HFFc6 (cell line): ENCODE measurements around the gene RSPH4A. TPM values are rescaled to one million over a fixed set of nuclear protein-coding genes. Genes with fewer than 3 reads are reported as not detected.

Source experiments
- DNase-seq: peaks from one replicate; pipeline ENCODE4 v3.0.0-alpha.2; 2018
- H3K27ac Mint-ChIP-seq: 2 replicates; pipeline ENCODE4 v1.8.0; 2020; ENCODE audit warnings: mild to moderate bottlenecking, mixed read lengths
- H3K27me3 Mint-ChIP-seq: 2 replicates; pipeline ENCODE4 v1.8.0; 2021; ENCODE audit warnings: mild to moderate bottlenecking, moderate library complexity, mixed read lengths; ENCODE audit not compliant: insufficient read depth
- H3K36me3 Mint-ChIP-seq: 2 replicates; pipeline ENCODE4 v1.8.0; 2021; ENCODE audit warnings: low read depth, mixed read lengths
- H3K4me1 Mint-ChIP-seq: 2 replicates; pipeline ENCODE4 v1.8.0; 2020; ENCODE audit warnings: low read depth, mixed read lengths
- H3K4me3 Mint-ChIP-seq: 2 replicates; pipeline ENCODE4 v1.8.0; 2020; ENCODE audit warnings: mild to moderate bottlenecking, moderate library complexity, mixed read lengths
- H3K9me3 Mint-ChIP-seq: 2 replicates; pipeline ENCODE4 v1.8.0; 2020; ENCODE audit warnings: mild to moderate bottlenecking, mixed read lengths
- total RNA-seq, 6 experiments: library from RNA; stranded (reverse); fragmentation: NEBNext Ultra II Directional; extraction: Animal tissue kit (Norgen Biotek cat#: 25700); gene quantifications; 2 replicates in 1 of 6; 3 replicates in 5 of 6; pipeline ENCODE4 v1.2.3, GENCODE V29; 2021
- TF ChIP-seq, protein P1 (sequence below): fragments of 200-600 bp; sonication (generic); IDR thresholded peaks from 2 replicates; pipeline ENCODE4 v1.5.0; 2021; ENCODE audit warnings: antibody characterized with exemption, mild to moderate bottlenecking

Gene RSPH4A
- total RNA-seq, 6 experiments from 2014 or later, result 0.07 to 0.37 (median 0.15) TPM

GRCh38 chr6:116682334-116682712, 66.0 kb downstream of the RSPH4A start:
- Mint-ChIP-seq H3K36me3 (peaks cover 22% of the 10 kb centered on the region), H3K9me3 (no peaks in the 10 kb centered on the region), H3K27me3 (no peaks in the 10 kb centered on the region), H3K4me1 (peaks cover 49% of the 10 kb centered on the region), H3K27ac (peak overlapping the region; percentile 46), H3K4me3 (peak overlapping the region; percentile 93)
- TF ChIP-seq, protein P1, sequence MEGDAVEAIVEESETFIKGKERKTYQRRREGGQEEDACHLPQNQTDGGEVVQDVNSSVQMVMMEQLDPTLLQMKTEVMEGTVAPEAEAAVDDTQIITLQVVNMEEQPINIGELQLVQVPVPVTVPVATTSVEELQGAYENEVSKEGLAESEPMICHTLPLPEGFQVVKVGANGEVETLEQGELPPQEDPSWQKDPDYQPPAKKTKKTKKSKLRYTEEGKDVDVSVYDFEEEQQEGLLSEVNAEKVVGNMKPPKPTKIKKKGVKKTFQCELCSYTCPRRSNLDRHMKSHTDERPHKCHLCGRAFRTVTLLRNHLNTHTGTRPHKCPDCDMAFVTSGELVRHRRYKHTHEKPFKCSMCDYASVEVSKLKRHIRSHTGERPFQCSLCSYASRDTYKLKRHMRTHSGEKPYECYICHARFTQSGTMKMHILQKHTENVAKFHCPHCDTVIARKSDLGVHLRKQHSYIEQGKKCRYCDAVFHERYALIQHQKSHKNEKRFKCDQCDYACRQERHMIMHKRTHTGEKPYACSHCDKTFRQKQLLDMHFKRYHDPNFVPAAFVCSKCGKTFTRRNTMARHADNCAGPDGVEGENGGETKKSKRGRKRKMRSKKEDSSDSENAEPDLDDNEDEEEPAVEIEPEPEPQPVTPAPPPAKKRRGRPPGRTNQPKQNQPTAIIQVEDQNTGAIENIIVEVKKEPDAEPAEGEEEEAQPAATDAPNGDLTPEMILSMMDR, result no peak
- no peak for DNase-seq

Other genes starting within 250 kb of the RSPH4A start
- gene DSE, start 245.5 kb upstream of the RSPH4A start, total RNA-seq, result 100 to 1,000 TPM in 3 of 6 experiments, 10 to 100 TPM in 3; 86.7 to 110 (median 94.9) TPM
- 1 to 10 TPM in 2 of 6 experiments, under 1 TPM in 2, not detected in 2; 0.31 to 2.1 (median 1.0) TPM for gene CALHM6, start 155.1 kb upstream of the RSPH4A start, total RNA-seq
- gene CALHM5, start 104.8 kb upstream of the RSPH4A start, total RNA-seq, result 1 to 10 TPM; 1.9 to 5.6 (median 4.5) TPM
- gene TRAPPC3L, start 70.8 kb upstream of the RSPH4A start, total RNA-seq, result under 1 TPM; 0.15 to 0.45 (median 0.32) TPM
- under 1 TPM in 3 of 6 experiments, not detected in 3; 0.24 to 0.31 (median 0.27) TPM for gene CALHM4, start 62.7 kb upstream of the RSPH4A start, total RNA-seq
- gene RWDD1, start 45.0 kb upstream of the RSPH4A start, total RNA-seq, result 10 to 100 TPM; 77.9 to 90.4 (median 86.5) TPM
- 10 to 100 TPM in 1 of 6 experiments, 1 to 10 TPM in 5; 7.7 to 10.2 (median 9.0) TPM for gene ZUP1, start 52.3 kb downstream of the RSPH4A start, total RNA-seq
- 1 to 10 TPM; 6.7 to 9.7 (median 8.8) TPM for gene KPNA5, start 64.7 kb downstream of the RSPH4A start, total RNA-seq
- gene FAM162B, start 149.2 kb downstream of the RSPH4A start, total RNA-seq, result 10 to 100 TPM in 1 of 6 experiments, 1 to 10 TPM in 5; 4.5 to 10.9 (median 5.3) TPM
- gene GPRC6A, start 212.6 kb downstream of the RSPH4A start, total RNA-seq, result not detected